Midbrain (tissue), 1 donor: ENCODE measurements around the gene C12orf56.
"Not testable (repeated sequence)": the region's sequence is repeated elsewhere in the genome, so short reads cannot be mapped to it uniquely, and the experiment has no call there.

Experiments
- DNase-seq: peaks from one replicate; lab custom pipeline; 2025; lab: John Stamatoyannopoulos, UW

Gene C12orf56

GRCh38 chr12:64232196-64232595 lies 158.4 kb downstream of the C12orf56 start:
- no peak for DNase-seq

- peak; percentile 61 for DNase-seq
Measured at GRCh38 chr12:64229796-64230195, 160.8 kb downstream of the C12orf56 start.

GRCh38 chr12:64229240-64229639 lies 161.3 kb downstream of the C12orf56 start:
- DNase-seq, result no peak

GRCh38 chr12:64225626-64226025 lies 164.9 kb downstream of the C12orf56 start:
- no peak for DNase-seq

- DNase-seq, result peak; percentile 96
Measured at GRCh38 chr12:64222009-64222765, 168.4 kb downstream of the C12orf56 start, which contains the start of gene KICS2. Gene KICS2 (minus strand): TSS chr12:64222296. CDS start chr12:64222237, 59 bp downstream.

- peak; percentile 69 for DNase-seq
Measured at GRCh38 chr12:64221651-64222008, 168.9 kb downstream of the C12orf56 start.

GRCh38 chr12:64220046-64220445 lies 170.5 kb downstream of the C12orf56 start:
- DNase-seq, result no peak

GRCh38 chr12:64219145-64219544 lies 171.4 kb downstream of the C12orf56 start:
- DNase-seq, result no peak

- DNase-seq, result no peak
Measured at GRCh38 chr12:64218597-64218996, 172.0 kb downstream of the C12orf56 start.

- DNase-seq, result not testable (repeated sequence)
Measured at GRCh38 chr12:64217643-64218042, 172.9 kb downstream of the C12orf56 start.

- no peak for DNase-seq
Measured at GRCh38 chr12:64216239-64216638, 174.3 kb downstream of the C12orf56 start.
